ENCODE data around the gene NAA50. TPM values are rescaled to one million over a fixed set of nuclear protein-coding genes. Genes with fewer than 3 reads are reported as not detected.

Gene NAA50
- total and polyA plus RNA-seq, 2 of the 13 experiments (the other 11 are each of a cell fraction or from before 2014, with no cell fraction given): 30.2 to 233 TPM

- TF ChIP-seq NPAS2 (CRISPR knock-in tag; IDR thresholded peaks at IDR 0.05; ENCODE audit: borderline replicate concordance) (no peak), IRF2 (CRISPR knock-in tag; IDR thresholded peaks at IDR 0.05) (peak; percentile 57; the same call in 1 of the 2 replicates), TFDP1 (CRISPR knock-in tag; IDR thresholded peaks at IDR 0.05; ENCODE audit: borderline replicate concordance) (no peak), ZNF605 (CRISPR knock-in tag; IDR thresholded peaks at IDR 0.05) (no peak), HCFC1 (IDR thresholded peaks at IDR 0.05; ENCODE audit: low read depth, low read length) (no peak), MNT (IDR thresholded peaks at IDR 0.05) (no peak), ATAD3A (CRISPR knock-in tag; IDR thresholded peaks at IDR 0.05) (no peak), BRF2 (CRISPR knock-in tag; IDR thresholded peaks at IDR 0.05) (no peak), ZNF574 (CRISPR knock-in tag; IDR thresholded peaks at IDR 0.05) (peak; percentile 8), TEAD2 (CRISPR knock-in tag; IDR thresholded peaks at IDR 0.05) (no peak), GZF1 (CRISPR knock-in tag; IDR thresholded peaks at IDR 0.05) (no peak), ZBTB3 (CRISPR knock-in tag; IDR thresholded peaks at IDR 0.05; ENCODE audit: borderline replicate concordance, low read depth) (no peak), SNAPC4 (CRISPR knock-in tag; IDR thresholded peaks at IDR 0.05) (no peak), SNAI1 (CRISPR knock-in tag; IDR thresholded peaks at IDR 0.05; ENCODE audit: borderline replicate concordance) (no peak), ATF2 (CRISPR knock-in tag; IDR thresholded peaks at IDR 0.05) (no peak)
These were observed 901 bp downstream of the NAA50 start (continued) for GRCh38 chr3:113744941-113745755.

Measured in HepG2 (cell line).